Heart left ventricle (tissue), 16 donors: ENCODE results near the gene DGUOK. TPM values are rescaled to one million over a fixed set of nuclear protein-coding genes. Genes with fewer than 3 reads are reported as not detected.
"Not testable (repeated sequence)": the region's sequence is repeated elsewhere in the genome, so short reads cannot be mapped to it uniquely, and the experiment has no call there.

Source experiments
- ATAC-seq, 4 donors: fragments of 200-7000 bp; cut with Tn5 transposase; one replicate each; pipeline ENCODE4 v1.9.1; 2020 to 2022; ENCODE audit warnings: moderate library complexity in 4 of 4, mild to moderate bottlenecking in 3 of 4, moderate number of reproducible peaks in 1 of 4
- DNase-seq, 5 donors: peaks; one replicate each; pipeline ENCODE4 v3.0.0-alpha.2; 2020
- H3K27ac ChIP-seq, 12 donors: fragments of 200-600 bp; sonication (generic) in 4 of 12; one replicate each; pipeline versions ENCODE4 v1.5.0 to v1.8.0; 2016 to 2022; ENCODE audit warnings: mild to moderate bottlenecking in 2 of 12
- H3K27me3 ChIP-seq, 9 donors: fragments of 200-600 bp; sonication (generic) in 2 of 9; one replicate each; pipeline versions ENCODE4 v1.5.1 to v1.8.0; 2016 to 2022; ENCODE audit warnings: mild to moderate bottlenecking in 3 of 9
- H3K36me3 ChIP-seq, 9 donors: fragments of 200-600 bp; sonication (generic) in 2 of 9; one replicate each; pipeline versions ENCODE4 v1.5.0 to v1.8.0; 2018 to 2022; ENCODE audit warnings: mild to moderate bottlenecking in 2 of 9
- H3K4me1 ChIP-seq, 12 donors: fragments of 200-600 bp; sonication (generic) in 4 of 12; one replicate each; pipeline versions ENCODE4 v1.5.0 to v1.8.0; 2016 to 2022; ENCODE audit warnings: mild to moderate bottlenecking in 3 of 12
- H3K4me3 ChIP-seq, 12 donors: fragments of 200-600 bp; sonication (generic) in 4 of 12; one replicate each; pipeline versions ENCODE4 v1.5.0 to v1.8.0; 2017 to 2022; ENCODE audit warnings: mild to moderate bottlenecking in 9 of 12, moderate library complexity in 4 of 12
- H3K9me3 ChIP-seq, 12 donors: fragments of 200-600 bp; sonication (generic) in 4 of 12; one replicate each; pipeline versions ENCODE4 v1.5.0 to v1.8.0; 2016 to 2022; ENCODE audit warnings: mild to moderate bottlenecking in 1 of 12
- CTCF ChIP-seq, 12 donors: fragments of 200-600 bp; sonication (generic) in 4 of 12; IDR thresholded peaks; one replicate each; pipeline versions ENCODE4 v1.5.0 to v1.8.0; 2018 to 2022; ENCODE audit warnings: antibody characterized with exemption in 12 of 12, mild to moderate bottlenecking in 5 of 12
- POLR2A ChIP-seq, 2 donors: fragments of 450-650 bp; IDR thresholded peaks; one replicate each; pipeline ENCODE4 v1.6.1; 2017; ENCODE audit warnings: antibody characterized with exemption in 2 of 2, mild to moderate bottlenecking in 2 of 2, moderate library complexity in 2 of 2
- WGBS, 4 donors: extraction: QIAGEN DNeasy Blood & Tissue Kit in 2 of 4; methylation state at CpG; one replicate each; pipeline versions ENCODE4 v1.1.5 to v1.1.7; 2013 to 2018; 5-methylcytosine and 5-hydroxymethylcytosine counted together
- intact Hi-C, 10 donors: fragments of 100-400 bp; cut with DNase I; formaldehyde crosslinking; loops; one replicate each; pipeline versions ENCODE4 v1.11.1 to v1.14.2; 2022
- long read RNA-seq, 3 donors: library from polyadenylated mRNA; unstranded; transcript quantifications; one replicate each; pipeline ENCODE4 v2.0.0, GENCODE V29; 2020 to 2021
- polyA plus RNA-seq, 2 donors: library from polyadenylated mRNA; stranded (reverse); fragments of 200-250 nt; gene quantifications; one replicate each; pipeline ENCODE4 v1.2.3, GENCODE V29; 2013
- total RNA-seq, 9 donors: library from RNA; depleted of rRNA in 2 of 9; stranded (reverse); fragments of >200 nt in 2 of 9; fragmentation: NEBNext Ultra II Directional in 3 of 9; extraction: Animal tissue kit (Norgen Biotek cat#: 25700) in 3 of 9; gene quantifications; one replicate each; pipeline versions ENCODE4 v1.1.0 to v1.2.4, GENCODE V29; 2016 to 2023
- donor health status: ischemic (EF 13 %, LVEDD 7.1; RV severe dilation, severe dysfunction).
- donor health status: healthy with polysubstance abuse.
- donor health status: DM: no; HTN: yes; CAD: no.
- donor health status: DM: no; HTN: no; CAD: no.
- donor health status: ischemic (EF 25% LVEDD 6.9; RV normal size, moderate dysfunction).
- donor health status: ischemic (EF 25% LVEDD 5.7; RV mildly dilated, moderate dysfunction).
- donor health status: healthy.
- donor health status: DM: yes; HTN: yes; CAD: no.
- donor health status: ischemic (EF 35%, LVEDD 5.7; RV mildly dilated, moderate dysfunction).
- donor health status: nonischemic (EF 11% LVEDD 7.7; RV severe dilation, severe dysfunction).
- donor health status: DM: yes; HTN: yes; CAD: no.
- donor health status: PGD.
- donor health status: ischemic (EF 29% LVEDD 5.4; RV normal size, mild dysfunction).
- donor health status: nonischemic (EF 23%, LVEDD 6.1; RV moderate dilation, normal function).

Gene DGUOK
- total RNA-seq: 10 to 100 TPM; 22.6 to 32.1 (median 24.3) TPM
- polyA plus RNA-seq: 10 to 100 TPM; 34.9 to 49.2 TPM
- long read RNA-seq, donor 1, transcript DGUOK-203 (4 exons, 703 nt): minor isoform, 5 of 31 reads
- long read RNA-seq, donor 1, transcript DGUOK-208 (6 exons, 1,029 nt): minor isoform, 5 of 31 reads
- long read RNA-seq, donor 1, transcript DGUOK-201 (7 exons, 1,144 nt): major isoform, 12 of 31 reads
- long read RNA-seq, donor 1, partial matches to known transcripts: 0 of 31 reads
- long read RNA-seq, donor 1, other reads (novel, unspliced or antisense): 5 of 31 reads
- long read RNA-seq, donor 2, transcript DGUOK-201 (7 exons, 1,144 nt): major isoform, 21 of 54 reads
- long read RNA-seq, donor 2, transcript DGUOK-208 (6 exons, 1,029 nt): minor isoform, 17 of 54 reads
- long read RNA-seq, donor 2, partial matches to known transcripts: 1 of 54 reads
- long read RNA-seq, donor 2, other reads (novel, unspliced or antisense): 10 of 54 reads
- long read RNA-seq, donor 3, transcript DGUOK-208 (6 exons, 1,029 nt): minor isoform, 9 of 29 reads
- long read RNA-seq, donor 3, transcript DGUOK-201 (7 exons, 1,144 nt): major isoform, 13 of 29 reads
- long read RNA-seq, donor 3, partial matches to known transcripts: 0 of 29 reads
- long read RNA-seq, donor 3, other reads (novel, unspliced or antisense): 4 of 29 reads

DNA sequence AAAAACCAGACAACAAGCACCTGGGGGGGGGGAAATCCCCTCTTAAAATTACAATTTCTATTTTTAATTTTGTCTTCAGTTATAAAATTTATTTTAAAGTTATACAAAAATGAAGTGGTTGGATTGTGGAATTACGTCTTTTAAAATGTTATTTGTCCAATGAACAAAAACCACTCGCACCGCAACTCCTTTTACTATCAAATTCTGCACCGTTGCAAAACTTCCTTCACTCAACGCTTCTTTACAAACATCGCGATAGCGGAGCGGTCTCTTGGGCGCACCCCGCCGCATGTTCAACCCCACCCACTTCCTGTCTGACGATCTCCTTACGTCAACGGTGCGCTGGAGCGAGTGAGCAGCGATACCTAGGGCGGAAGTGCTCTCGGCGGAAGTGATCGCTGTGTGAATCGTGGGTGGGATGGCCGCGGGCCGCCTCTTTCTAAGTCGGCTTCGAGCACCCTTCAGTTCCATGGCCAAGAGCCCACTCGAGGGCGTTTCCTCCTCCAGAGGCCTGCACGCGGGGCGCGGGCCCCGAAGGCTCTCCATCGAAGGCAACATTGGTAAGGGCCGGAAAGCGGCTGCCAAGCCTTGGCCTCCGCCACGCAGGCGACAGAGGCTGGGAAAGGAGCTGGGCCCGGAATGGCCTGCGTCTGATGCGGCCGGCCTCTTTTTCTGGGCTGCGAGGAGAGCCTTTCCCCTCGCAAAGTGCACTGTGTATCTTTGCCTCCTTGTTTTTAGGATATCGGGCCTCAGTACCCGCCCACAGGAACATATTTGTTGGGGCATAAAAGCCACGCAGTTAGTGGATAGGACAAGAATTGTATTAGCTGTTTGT, at the start of gene DGUOK:
Gene DGUOK (plus strand): TSS at position 388 of the 835 bp plus-strand sequence. CDS start 31 bp downstream, at position 419.
- 0% methylated on average over 40 to 50 of the region's 50 CpGs for WGBS, 4 donors
- Histone ChIP-seq H3K27ac (peak within 1 kb of the TSS; percentile 84 to 98 (median 94)), H3K36me3 (peaks cover 0 to 3% (median 0%) of the 10 kb centered on the region in 9 donors), H3K9me3 (no peaks in the 10 kb centered on the region), H3K27me3 (peaks cover 0 to under 1% (median 0%) of the 10 kb centered on the region in 9 donors), H3K4me3 (peak within 1 kb of the TSS; percentile 40 to 87 (median 74)), H3K4me1 (peaks cover 0 to 46% (median 26%) of the 10 kb centered on the region in 12 donors)
- ATAC-seq: peak; percentile 100
- intact Hi-C loops: loop anchor here in 7 of 10 donors (2.0 to 10.0 kb wide), 7 partner anchors 56 to 218 kb away; partner anchors contain the start of genes TET3 (in 6 of the 7) and BOLA3 (in 4 of the 7)
- DNase-seq: peak; percentile 97 to 99 (median 98)
- TF ChIP-seq CTCF (IDR thresholded peaks at IDR 0.05) (peak in 1 of 12 donors; percentile 7), POLR2A (IDR thresholded peaks at IDR 0.05) (peak in 1 of 2 donors; percentile 87)

GRCh38 chr2:73877071-73877802, 49.4 kb upstream of the DGUOK start:
- DNase-seq (no peak), ATAC-seq (peak; percentile 37 to 60 (median 44))
- intact Hi-C loops: no loop called here
- WGBS, 4 donors: 59 to 74% (median 69%) methylated on average over 9 of the region's 9 CpGs
- no peak overlapping the region for H3K4me3 ChIP-seq
- no peaks in the 10 kb centered on the region for H3K4me1 ChIP-seq
- no peaks in the 10 kb centered on the region for H3K27me3 ChIP-seq
- no peaks in the 10 kb centered on the region for H3K9me3 ChIP-seq
- peak overlapping the region in 2 of 12 donors; percentile 73 to 83 for H3K27ac ChIP-seq
- TF ChIP-seq POLR2A (IDR thresholded peaks at IDR 0.05): no peak
- TF ChIP-seq CTCF (IDR thresholded peaks at IDR 0.05): no peak
- no peaks in the 10 kb centered on the region for H3K36me3 ChIP-seq

DNA sequence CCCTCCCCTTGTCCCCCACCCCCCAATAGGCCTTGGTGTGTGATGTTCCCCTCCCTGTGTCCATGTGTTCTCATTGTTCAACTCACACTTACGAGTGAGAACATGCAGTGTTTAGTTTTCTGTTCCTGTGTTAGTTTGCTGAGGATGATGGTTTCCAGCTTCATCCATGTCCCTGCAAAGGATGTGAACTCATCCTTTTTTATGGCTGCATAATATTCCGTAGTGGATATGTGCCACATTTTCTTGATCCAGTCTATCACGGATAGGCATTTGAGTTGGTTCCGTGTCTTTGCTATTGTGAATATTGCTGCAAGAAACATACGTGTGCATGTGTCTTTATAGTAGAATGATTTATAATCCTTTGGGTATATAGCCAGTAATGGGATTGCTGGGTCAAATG, 48.7 kb upstream of the DGUOK start:
- H3K9me3 ChIP-seq, H3K4me3 ChIP-seq, H3K27me3 ChIP-seq, ATAC-seq, H3K4me1 ChIP-seq, DNase-seq, H3K36me3 ChIP-seq, intact Hi-C loops: not testable (repeated sequence)
- 95 to 96% (median 95%) methylated on average over 5 of the region's 5 CpGs for WGBS, 4 donors
- peak overlapping the region in 2 of 12 donors; percentile 73 to 83 for H3K27ac ChIP-seq

- peaks cover 0 to 6% (median 0%) of the 10 kb centered on the region in 9 donors for H3K27me3 ChIP-seq
- intact Hi-C loops: no loop called here
- no peaks in the 10 kb centered on the region for H3K4me1 ChIP-seq
- DNase-seq (no peak), ATAC-seq (no peak)
- H3K9me3 ChIP-seq: no peaks in the 10 kb centered on the region
- WGBS, 4 donors: 52 to 63% (median 58%) methylated on average over 2 of the region's 2 CpGs
- no peaks in the 10 kb centered on the region for H3K36me3 ChIP-seq
- H3K27ac ChIP-seq: no peak overlapping the region
- TF ChIP-seq POLR2A (IDR thresholded peaks at IDR 0.05) (no peak), CTCF (IDR thresholded peaks at IDR 0.05) (no peak)
- H3K4me3 ChIP-seq: no peak overlapping the region
Observed at GRCh38 chr2:73885406-73885805, 41.3 kb upstream of the DGUOK start.
